IPS-18a (cell line): ENCODE data around the gene HNF1A.

Experiments used
- H3K27ac ChIP-seq: one replicate; pipeline ENCODE4 v1.5.1; 2013; ENCODE audit warnings: low read length
- H3K27me3 ChIP-seq: one replicate; pipeline ENCODE4 v1.6.1; 2013; ENCODE audit warnings: mild to moderate bottlenecking, low read length; ENCODE audit not compliant: control insufficient read depth, insufficient read depth
- H3K36me3 ChIP-seq: one replicate; pipeline ENCODE4 v1.6.1; 2013; ENCODE audit warnings: low read depth, low read length; ENCODE audit not compliant: control insufficient read depth
- H3K4me1 ChIP-seq: one replicate; pipeline ENCODE4 v1.6.1; 2013; ENCODE audit warnings: low read depth, low read length; ENCODE audit not compliant: control insufficient read depth
- H3K4me3 ChIP-seq: one replicate; pipeline ENCODE4 v1.5.1; 2013; ENCODE audit warnings: low read length
- H3K9ac ChIP-seq: one replicate; pipeline ENCODE4 v1.6.1; 2013; ENCODE audit warnings: mild to moderate bottlenecking, low read length, moderate library complexity
- H3K9me3 ChIP-seq: one replicate; pipeline ENCODE4 v1.6.1; 2013; ENCODE audit warnings: low read depth, low read length; ENCODE audit not compliant: control insufficient read depth

Gene HNF1A

GRCh38 chr12:121048442-121048841 is 70.1 kb downstream of the HNF1A start:
- no peaks in the 10 kb centered on the region for H3K4me1 ChIP-seq
- H3K4me3 ChIP-seq, result no peak overlapping the region
- H3K9me3 ChIP-seq, result no peaks in the 10 kb centered on the region
- no peak overlapping the region for H3K27ac ChIP-seq
- H3K27me3 ChIP-seq, result no peaks in the 10 kb centered on the region
- no peak overlapping the region for H3K9ac ChIP-seq
- no peaks in the 10 kb centered on the region for H3K36me3 ChIP-seq

DNA sequence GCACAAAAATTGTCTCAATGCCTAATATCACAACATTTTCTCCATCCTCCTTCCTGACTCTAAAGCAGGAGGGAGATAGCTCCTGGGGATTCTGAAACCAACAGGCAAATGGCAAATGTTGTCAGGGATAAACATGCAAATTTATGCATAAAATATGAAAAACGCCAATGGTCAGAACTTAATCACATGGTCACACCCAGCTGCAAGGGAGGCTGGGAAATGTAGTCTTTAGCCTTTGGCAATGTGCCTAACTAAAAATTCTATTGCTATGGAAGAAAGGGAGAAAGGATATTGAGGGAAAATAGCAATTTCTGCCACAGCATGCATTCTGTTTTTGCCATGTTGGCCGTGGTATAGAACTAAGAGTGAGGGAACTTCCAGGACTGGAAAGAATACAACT is 72.4 kb downstream of the HNF1A start:
- Histone ChIP-seq H3K36me3 (no peaks in the 10 kb centered on the region), H3K4me1 (no peaks in the 10 kb centered on the region), H3K9ac (no peak overlapping the region), H3K27ac (no peak overlapping the region), H3K27me3 (no peaks in the 10 kb centered on the region), H3K4me3 (no peak overlapping the region), H3K9me3 (no peaks in the 10 kb centered on the region)
